Measurements from ENCODE around the gene SLC25A45.
A peak's percentile ranks its signal among the peaks of the same experiment; 100 is the strongest.

SLC25A45 gene, protein sequence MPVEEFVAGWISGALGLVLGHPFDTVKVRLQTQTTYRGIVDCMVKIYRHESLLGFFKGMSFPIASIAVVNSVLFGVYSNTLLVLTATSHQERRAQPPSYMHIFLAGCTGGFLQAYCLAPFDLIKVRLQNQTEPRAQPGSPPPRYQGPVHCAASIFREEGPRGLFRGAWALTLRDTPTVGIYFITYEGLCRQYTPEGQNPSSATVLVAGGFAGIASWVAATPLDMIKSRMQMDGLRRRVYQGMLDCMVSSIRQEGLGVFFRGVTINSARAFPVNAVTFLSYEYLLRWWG

GRCh38 chr11:65382033-65382803 lies at the start of gene SLC25A45:
SLC25A45 (minus strand) TSS chr11:65382646; CDS start chr11:65381951, 695 bp downstream.
- DNase-seq: peak; percentile 97

GRCh38 chr11:65431451-65432099 lies 49.1 kb upstream of the SLC25A45 start:
- DNase-seq: peak; percentile 64

DNA sequence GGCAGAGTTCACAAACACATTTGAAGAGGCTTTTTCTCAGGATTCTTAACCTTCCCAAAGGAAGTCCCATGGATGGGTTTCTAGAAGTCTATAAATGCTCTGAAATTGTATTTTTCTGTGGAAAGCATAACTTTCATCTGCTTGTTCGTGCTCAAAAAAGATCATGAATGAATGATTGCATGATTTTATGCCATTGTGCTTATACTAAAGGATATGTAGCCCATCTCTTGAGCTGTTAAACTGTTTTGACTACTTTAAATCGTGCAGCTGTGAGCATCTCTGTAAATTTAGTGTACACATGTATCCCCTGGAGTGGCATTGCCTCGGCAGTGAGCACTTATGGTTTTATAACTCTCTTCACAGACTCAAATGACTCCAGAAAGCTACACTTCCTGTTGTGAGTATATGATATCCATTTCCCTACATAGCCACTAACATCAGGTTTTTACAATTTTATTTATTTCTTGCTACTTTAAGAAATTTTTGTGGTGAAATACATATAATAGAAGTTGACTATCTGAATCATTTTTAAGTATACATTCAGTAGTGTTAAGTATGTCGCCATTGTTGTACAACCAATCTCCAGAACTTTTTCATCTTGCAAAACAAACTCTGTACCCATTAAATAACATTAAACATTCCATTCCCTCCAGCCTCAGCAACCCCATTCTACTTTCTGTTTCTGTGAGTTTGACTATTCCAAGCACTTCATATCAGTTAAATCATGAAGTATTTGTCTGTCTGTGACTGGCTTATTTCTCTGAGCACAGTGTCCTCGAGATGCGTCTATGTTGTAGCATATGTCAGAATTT lies 48.2 kb upstream of the SLC25A45 start:
- peak; percentile 52 for DNase-seq

DNA sequence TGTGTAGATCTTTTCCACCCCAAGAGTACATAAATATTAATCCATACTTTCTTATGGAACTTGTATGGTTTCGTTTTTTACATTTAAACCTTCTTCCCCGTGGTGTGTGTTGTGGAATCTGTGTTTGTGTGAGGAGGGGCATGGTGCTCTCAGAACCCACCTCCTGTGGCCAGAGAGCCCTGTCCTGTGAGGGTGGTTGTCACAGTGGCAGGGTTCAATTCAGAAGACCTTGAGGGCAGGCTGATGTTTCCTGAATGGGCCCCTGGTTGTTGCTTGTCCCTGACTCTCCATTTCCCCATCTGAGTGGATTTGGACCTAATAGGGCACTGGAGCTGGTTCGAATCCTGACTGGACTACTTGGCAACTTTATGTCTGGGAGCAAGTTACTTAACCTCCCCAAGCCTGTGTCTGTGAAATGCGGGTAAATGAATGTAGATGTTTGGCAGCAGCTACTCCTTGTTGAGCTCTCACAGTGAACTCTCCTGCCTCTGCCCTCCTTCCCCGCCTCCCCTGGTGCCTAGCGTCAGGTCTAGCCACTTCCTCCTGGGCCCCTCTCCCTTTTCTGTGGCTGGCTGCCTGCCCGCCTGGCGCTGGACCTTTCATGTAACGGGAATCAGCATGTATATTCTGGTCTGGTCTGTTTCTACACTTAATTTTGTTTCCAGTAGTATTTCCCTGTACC lies 47.4 kb upstream of the SLC25A45 start:
- peak; percentile 71 for DNase-seq

GRCh38 chr11:65429068-65429681 lies 46.7 kb upstream of the SLC25A45 start:
- DNase-seq: peak; percentile 54

DNA sequence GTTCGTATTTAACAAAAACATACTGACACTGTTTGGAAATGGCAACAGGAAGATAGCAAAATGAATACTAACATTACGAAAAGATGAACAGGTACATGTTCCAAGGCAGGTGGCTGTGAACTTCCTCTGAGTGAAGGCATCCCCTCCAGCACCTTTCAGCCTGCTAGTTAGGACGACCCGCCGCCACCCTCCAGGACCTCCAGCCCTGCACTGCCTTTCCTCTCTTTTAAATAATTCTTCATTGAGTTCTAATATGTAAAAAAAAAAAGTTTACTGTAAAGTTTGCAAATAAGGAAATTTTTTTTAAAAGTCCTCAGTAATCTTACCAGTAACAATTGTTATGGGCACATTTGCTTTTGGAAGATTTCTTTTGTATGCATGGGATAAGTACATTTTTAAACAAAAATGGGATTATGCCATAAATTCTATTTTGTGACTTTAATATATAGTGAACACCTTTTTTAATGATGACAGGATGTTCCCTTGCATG lies 46.2 kb upstream of the SLC25A45 start:
- DNase-seq: no peak

DNA sequence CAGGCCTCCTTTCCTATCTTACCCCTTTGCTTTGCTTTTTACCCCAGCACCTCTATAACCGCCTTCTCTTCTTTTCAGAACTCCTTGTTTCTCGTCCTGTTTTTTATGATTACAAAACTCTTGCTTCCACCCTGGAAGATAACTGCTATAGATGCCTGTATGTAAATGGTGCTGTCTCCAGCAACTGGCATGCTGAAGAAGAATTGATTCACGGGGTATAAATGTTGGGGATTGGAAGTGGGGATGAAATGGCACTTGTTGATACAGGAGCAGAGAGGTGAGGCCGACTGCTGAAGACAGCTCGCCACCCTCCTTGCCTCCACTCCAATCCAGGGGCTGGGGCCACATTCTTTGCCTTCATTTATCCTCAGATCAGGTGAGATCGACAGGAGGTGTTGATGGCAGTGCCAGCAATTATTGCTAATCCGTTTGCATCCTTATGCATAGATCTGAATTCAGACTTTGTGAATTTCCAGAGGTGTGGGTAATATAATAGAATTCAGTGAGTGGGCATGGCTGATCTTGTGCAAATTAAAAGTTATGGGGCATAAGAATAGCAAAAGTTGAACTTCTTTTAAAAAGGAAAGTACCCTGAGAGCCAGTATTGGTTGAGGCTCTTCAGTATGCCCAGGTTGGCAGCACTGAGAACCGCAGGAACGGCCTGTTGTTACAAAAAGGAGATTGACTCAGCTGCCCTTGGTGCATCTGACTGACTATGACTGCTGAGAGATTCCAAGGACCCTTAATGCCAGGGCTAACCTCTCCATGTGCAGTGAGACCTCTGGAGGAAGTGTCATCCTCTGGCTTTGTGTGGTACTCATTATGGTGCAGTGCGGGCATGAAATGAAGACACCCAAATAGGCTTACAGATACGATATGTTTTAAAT lies 45.5 kb upstream of the SLC25A45 start:
- peak; percentile 79 for DNase-seq

DNA sequence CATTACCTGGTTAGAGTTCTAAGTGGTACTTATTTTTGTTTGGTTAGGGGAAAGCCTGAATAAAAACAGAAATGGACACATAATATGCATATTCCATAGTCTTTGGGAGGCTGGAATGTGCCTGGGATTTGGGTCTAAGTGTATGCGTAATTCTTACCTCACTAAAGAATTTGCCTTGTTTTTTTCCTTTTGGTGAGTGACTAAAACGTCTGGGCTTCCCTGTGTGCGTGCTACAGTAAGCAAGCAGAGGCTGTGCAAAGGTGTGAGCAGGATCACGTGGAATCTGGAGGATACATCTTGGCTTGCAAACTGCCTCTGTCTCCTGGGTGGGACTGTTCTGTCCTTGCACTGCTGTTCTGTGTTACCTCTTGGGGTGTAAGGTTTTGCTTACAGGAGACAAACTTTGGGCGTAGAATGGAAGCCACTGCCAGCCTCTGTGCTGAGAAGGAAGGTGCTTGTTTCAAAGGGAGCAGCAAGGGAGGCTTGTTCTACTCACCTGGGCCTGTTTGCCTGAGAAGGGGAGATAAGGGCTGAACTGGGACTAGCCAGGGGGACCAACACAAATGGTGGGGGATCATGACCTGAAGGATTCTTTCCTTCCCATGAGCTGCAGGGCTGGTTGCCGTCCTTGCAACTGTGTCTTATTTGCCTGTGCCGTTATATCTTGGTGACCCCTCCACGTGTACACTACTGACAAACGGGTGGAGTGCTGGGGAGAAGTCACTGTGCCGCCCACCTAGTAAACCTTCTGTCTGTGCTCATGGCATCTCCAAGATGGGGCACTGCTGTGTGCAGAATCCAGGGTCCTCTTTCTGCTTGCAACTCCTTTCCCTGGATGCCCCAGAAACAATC lies 44.6 kb upstream of the SLC25A45 start:
- peak; percentile 64 for DNase-seq

DNA sequence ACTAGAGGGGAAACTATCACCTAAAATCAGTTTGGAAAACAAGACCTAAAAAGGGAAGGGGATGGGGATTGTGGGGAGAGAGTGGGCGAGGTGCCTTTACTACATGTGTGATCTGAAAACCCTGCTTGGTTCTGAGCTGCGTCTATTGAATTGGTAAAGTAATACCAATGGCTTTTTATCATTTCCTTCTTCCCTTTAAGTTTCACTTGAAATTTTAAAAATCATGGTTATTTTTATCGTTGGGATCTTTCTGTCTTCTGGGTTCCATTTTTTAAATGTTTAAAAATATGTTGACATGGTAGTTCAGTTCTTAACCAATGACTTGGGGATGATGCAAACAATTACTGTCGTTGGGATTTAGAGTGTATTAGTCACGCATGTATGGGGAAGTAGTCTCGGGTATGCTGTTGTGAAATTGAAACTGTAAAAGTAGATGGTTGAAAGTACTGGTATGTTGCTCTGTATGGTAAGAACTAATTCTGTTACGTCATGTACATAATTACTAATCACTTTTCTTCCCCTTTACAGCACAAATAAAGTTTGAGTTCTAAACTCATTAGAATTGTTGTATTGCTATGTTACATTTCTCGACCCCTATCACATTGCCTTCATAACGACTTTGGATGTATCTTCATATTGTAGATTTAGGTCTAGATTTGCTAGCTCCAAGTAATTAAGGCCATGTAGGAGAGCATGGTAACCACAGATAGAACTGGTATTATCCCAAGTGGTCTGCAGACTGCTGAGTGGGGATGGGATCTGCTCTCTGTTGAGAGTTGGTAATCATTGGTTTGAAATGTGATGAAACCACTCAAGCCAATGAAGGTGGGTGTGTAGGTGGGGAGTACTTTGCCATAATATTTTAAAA lies 43.8 kb upstream of the SLC25A45 start:
- DNase-seq: peak; percentile 90

DNA sequence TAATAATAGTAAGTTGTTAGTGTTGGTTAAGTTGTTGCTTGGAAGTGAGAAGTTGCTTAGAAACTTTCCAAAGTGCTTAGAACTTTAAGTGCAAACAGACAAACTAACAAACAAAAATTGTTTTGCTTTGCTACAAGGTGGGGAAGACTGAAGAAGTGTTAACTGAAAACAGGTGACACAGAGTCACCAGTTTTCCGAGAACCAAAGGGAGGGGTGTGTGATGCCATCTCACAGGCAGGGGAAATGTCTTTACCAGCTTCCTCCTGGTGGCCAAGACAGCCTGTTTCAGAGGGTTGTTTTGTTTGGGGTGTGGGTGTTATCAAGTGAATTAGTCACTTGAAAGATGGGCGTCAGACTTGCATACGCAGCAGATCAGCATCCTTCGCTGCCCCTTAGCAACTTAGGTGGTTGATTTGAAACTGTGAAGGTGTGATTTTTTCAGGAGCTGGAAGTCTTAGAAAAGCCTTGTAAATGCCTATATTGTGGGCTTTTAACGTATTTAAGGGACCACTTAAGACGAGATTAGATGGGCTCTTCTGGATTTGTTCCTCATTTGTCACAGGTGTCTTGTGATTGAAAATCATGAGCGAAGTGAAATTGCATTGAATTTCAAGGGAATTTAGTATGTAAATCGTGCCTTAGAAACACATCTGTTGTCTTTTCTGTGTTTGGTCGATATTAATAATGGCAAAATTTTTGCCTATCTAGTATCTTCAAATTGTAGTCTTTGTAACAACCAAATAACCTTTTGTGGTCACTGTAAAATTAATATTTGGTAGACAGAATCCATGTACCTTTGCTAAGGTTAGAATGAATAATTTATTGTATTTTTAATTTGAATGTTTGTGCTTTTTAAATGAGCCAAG lies 42.9 kb upstream of the SLC25A45 start:
- peak; percentile 95 for DNase-seq

DNA sequence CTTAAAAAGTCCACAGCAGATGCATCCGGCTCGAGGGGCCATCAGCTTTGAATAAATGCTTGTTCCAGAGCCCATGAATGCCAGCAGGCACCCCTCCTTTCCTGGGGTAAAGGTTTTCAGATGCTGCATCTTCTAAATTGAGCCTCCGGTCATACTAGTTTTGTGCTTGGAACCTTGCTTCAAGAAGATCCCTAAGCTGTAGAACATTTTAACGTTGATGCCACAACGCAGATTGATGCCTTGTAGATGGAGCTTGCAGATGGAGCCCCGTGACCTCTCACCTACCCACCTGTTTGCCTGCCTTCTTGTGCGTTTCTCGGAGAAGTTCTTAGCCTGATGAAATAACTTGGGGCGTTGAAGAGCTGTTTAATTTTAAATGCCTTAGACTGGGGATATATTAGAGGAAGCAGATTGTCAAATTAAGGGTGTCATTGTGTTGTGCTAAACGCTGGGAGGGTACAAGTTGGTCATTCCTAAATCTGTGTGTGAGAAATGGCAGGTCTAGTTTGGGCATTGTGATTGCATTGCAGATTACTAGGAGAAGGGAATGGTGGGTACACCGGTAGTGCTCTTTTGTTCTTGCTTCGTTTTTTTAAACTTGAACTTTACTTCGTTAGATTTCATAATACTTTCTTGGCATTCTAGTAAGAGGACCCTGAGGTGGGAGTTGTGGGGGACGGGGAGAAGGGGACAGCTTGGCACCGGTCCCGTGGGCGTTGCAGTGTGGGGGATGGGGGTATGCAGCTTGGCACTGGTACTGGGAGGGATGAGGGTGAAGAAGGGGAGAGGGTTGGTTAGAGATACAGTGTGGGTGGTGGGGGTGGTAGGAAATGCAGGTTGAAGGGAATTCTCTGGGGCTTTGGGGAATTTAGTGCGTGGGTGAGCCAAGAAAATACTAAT lies 42.0 kb upstream of the SLC25A45 start:
- DNase-seq: peak; percentile 74

GRCh38 chr11:65423516-65424204 lies 41.2 kb upstream of the SLC25A45 start:
- DNase-seq: peak; percentile 54

DNA sequence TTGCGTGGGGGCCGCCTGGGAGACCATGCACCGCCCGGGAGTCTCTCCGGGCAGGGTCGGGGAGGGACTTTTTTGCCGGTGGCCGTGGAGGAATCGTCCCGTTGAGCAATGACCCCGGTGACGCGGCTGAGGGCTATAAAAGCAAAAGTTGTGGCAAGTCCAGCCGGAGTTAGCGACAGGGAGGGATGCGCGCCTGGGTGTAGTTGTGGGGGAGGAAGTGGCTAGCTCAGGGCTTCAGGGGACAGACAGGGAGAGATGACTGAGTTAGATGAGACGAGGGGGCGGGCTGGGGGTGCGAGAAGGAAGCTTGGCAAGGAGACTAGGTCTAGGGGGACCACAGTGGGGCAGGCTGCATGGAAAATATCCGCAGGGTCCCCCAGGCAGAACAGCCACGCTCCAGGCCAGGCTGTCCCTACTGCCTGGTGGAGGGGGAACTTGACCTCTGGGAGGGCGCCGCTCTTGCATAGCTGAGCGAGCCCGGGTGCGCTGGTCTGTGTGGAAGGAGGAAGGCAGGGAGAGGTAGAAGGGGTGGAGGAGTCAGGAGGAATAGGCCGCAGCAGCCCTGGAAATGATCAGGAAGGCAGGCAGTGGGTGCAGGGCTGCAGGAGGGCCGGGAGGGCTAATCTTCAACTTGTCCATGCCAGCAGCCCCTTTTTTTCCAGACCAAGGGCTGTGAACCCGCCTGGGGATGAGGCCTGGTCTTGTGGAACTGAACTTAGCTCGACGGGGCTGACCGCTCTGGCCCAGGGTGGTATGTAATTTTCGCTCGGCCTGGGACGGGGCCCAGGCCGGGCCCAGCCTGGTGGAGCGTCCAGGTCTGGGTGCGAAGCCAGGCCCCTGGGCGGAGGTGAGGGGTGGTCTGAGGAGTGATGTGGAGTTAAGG lies 40.4 kb upstream of the SLC25A45 start, which contains the start of gene NEAT1:
Gene NEAT1, plus strand, starts transcription at position 166 of the 883 bp plus-strand sequence.
- DNase-seq: peak; percentile 97

- peak; percentile 97 for DNase-seq
Observed at GRCh38 chr11:65421794-65422632, 39.6 kb upstream of the SLC25A45 start.

Measured in activated CD4-positive, alpha-beta T cell treated with anti-CD3 and anti-CD28 coated beads, Interleukin-10, Interleukin-2, amounts not matched to agents 100 ng/mL and 50 ng/mL, durations not matched to agents 16 hours and 8 hours (primary cell).